Fibroblast of mammary gland (primary cell): ENCODE measurements around the gene MCF2L.

Experiments
- DNase-seq: peaks from one replicate; pipeline ENCODE4 v3.0.0-alpha.2; 2010; ENCODE audit warnings: low read depth
- H3K4me3 ChIP-seq: 2 replicates; pipeline ENCODE4 v1.5.1; 2011; ENCODE audit warnings: low read depth, mild to moderate bottlenecking, low read length, moderate library complexity; ENCODE audit not compliant: control insufficient read depth
- CTCF ChIP-seq: conservative IDR thresholded peaks from 2 replicates; pipeline ENCODE4 v1.5.1; 2011; ENCODE audit warnings: low read depth, low read length, inconsistent platforms; ENCODE audit not compliant: control insufficient read depth, insufficient read depth

The MCF2L gene

DNA sequence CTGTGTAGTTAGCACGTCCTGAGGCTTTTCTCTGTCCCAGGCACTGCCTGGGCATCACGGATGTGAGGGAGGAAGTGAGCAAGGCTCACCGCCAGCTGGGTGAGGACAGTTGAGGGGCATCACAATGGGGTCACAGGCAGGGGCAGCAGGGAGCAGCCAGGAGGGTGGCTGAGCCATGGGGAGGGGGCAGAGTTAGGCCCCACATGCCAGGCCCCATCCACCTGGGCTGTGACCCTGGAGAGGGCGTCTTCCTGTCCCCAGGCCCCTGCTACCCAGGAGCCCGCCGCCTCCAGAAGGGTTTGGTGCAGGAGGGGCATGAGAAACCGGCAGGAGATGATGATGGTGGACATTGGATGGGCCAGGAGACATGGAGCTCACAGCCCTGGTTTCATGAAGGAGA, 79.8 kb downstream of the MCF2L start:
- no peak overlapping the region for H3K4me3 ChIP-seq
- no peak for TF ChIP-seq CTCF
- DNase-seq, result no peak

- H3K4me3 ChIP-seq, result no peak overlapping the region
- no peak for DNase-seq
- TF ChIP-seq CTCF, result no peak
These were observed 80.5 kb downstream of the MCF2L start for GRCh38 chr13:113049521-113049941.

GRCh38 chr13:113049981-113050380, 81.0 kb downstream of the MCF2L start:
- H3K4me3 ChIP-seq, result no peak overlapping the region
- no peak for DNase-seq
- no peak for TF ChIP-seq CTCF

DNA sequence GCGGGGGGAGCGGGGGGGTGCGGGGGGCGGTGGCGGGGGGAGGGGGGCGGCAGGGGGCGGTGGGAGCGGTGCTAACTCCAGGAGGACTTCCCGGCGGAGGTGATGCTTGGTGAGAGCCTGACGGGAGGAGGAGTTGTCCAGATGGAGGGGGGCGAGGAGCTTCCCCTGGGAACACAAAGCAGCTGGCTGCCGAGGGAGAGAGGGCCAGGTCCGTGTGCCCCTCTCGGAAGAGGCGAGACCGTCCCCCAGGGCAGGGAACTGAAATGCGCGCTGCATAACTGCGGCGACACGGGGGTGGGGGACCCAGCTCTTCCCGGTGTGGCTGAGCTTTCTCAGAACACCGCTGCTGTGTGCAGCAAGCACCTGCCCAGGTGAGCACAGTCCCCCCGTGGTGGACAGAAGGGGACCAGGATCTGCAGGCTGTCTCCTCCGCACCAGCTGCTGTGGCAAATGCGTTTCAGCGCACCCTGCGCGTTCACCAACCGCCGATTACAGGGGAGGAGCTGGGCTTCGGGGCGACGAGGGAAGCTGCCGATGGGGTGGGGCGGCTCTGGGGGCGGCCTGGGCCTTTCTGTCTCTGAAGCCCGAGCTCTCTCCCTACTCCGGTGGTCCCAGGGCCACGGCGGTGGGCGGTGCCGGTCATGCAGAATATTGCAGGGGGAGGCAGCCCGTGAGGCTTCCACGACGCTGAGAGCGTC, 81.9 kb downstream of the MCF2L start:
- H3K4me3 ChIP-seq, result no peak overlapping the region
- no peak for DNase-seq
- TF ChIP-seq CTCF, result no peak

DNA sequence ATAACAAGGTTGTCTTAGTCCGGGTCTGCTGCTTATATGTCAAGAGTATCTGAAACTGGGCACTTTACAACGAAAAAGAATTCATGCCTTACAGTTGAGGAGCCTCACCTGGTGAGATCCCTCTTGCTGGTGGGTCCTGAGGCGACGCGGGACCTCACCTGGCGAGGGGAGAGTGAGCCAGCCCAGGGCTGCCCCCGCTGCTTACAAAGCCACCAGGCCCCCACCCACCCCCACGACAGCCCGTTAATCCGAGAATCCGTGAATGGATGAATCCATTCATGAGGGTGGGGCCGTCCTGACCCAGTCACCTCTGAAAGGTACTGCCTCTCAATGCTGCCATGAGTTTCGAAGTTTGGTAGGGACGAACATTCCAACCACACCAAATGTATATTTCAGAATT, 82.6 kb downstream of the MCF2L start:
- no peak overlapping the region for H3K4me3 ChIP-seq
- no peak for DNase-seq
- no peak for TF ChIP-seq CTCF

DNA sequence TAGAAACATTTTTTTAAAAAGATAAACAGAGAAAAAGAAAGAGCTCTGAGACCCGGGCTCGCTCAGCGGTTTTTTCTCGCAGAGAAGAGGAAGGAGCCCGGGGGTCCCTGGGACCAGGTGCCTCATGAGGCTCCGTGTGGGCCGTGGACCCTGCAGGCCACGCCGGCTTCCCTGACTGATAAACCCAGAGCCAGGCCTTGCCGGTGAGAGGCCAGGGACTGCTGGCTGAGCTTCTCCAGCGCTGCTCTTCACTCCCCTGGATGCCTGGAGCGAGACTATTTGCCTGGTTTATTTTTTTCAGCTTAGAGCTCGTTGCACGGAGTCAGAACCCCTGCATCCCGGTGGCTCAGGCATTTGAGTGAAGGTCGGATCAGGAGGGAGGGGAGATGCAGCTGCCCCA, 83.2 kb downstream of the MCF2L start:
- no peak for TF ChIP-seq CTCF
- H3K4me3 ChIP-seq, result no peak overlapping the region
- no peak for DNase-seq

GRCh38 chr13:113052971-113053370, 84.0 kb downstream of the MCF2L start:
- TF ChIP-seq CTCF, result no peak
- DNase-seq, result no peak
- H3K4me3 ChIP-seq, result no peak overlapping the region
